Small intestine (tissue), 7 donors: Measurements from ENCODE around the gene P2RY2. TPM values are rescaled to one million over a fixed set of nuclear protein-coding genes. Genes with fewer than 3 reads are reported as not detected.
"Not testable (repeated sequence)": the region's sequence is repeated elsewhere in the genome, so short reads cannot be mapped to it uniquely, and the experiment has no call there.

Source experiments
- DNase-seq, 2 donors: peaks; one replicate each; pipeline versions ENCODE4 v3.0.0 to v3.0.0-alpha.2; 2013
- FAIRE-seq: peaks from 2 replicates; lab custom pipeline; 2012; peaks lifted over from hg19 to GRCh38; lab: Jason Lieb, UNC
- H3K27ac ChIP-seq, 3 donors: one replicate each; pipeline ENCODE4 v1.5.1; 2013; ENCODE audit warnings: low read length in 2 of 3, mild to moderate bottlenecking in 2 of 3, control low read depth in 1 of 3, inconsistent platforms in 1 of 3, low read depth in 1 of 3, moderate library complexity in 1 of 3
- H3K27me3 ChIP-seq, 3 donors: one replicate each; pipeline ENCODE4 v1.6.1; 2013; ENCODE audit warnings: low read length in 3 of 3, inconsistent platforms in 1 of 3; ENCODE audit not compliant: control insufficient read depth in 3 of 3, insufficient read depth in 3 of 3
- H3K36me3 ChIP-seq, 3 donors: one replicate each; pipeline ENCODE4 v1.6.1; 2013; ENCODE audit warnings: low read length in 3 of 3, inconsistent platforms in 1 of 3, low read depth in 1 of 3, mild to moderate bottlenecking in 1 of 3, moderate library complexity in 1 of 3; ENCODE audit not compliant: control insufficient read depth in 3 of 3, insufficient read depth in 2 of 3
- H3K4me1 ChIP-seq, 3 donors: one replicate each; pipeline ENCODE4 v1.6.1; 2013; ENCODE audit warnings: low read length in 2 of 3, inconsistent platforms in 1 of 3, low read depth in 1 of 3, mild to moderate bottlenecking in 1 of 3, moderate library complexity in 1 of 3; ENCODE audit not compliant: control insufficient read depth in 3 of 3, insufficient read depth in 2 of 3
- H3K4me3 ChIP-seq, 3 donors: one replicate each; pipeline ENCODE4 v1.5.1; 2013; ENCODE audit warnings: low read length in 3 of 3, control low read depth in 1 of 3, inconsistent platforms in 1 of 3, low read depth in 1 of 3, mild to moderate bottlenecking in 1 of 3, moderate library complexity in 1 of 3
- H3K9me3 ChIP-seq, 2 donors: one replicate each; pipeline ENCODE4 v1.6.1; 2013; ENCODE audit warnings: low read depth in 1 of 2, low read length in 1 of 2; ENCODE audit not compliant: control insufficient read depth in 2 of 2, insufficient read depth in 1 of 2
- WGBS, 3 donors: extraction: QIAGEN DNeasy Blood & Tissue Kit; methylation state at CpG; one replicate each; pipeline ENCODE4 v1.1.7; 2013; 5-methylcytosine and 5-hydroxymethylcytosine counted together
- polyA plus RNA-seq, 4 donors: library from polyadenylated mRNA; stranded (reverse) in 3 of 4; unstranded in 1 of 4; fragments of 200-250 nt in 3 of 4; fragments of 120-200 nt in 1 of 4; gene quantifications; one replicate each; pipeline versions ENCODE4 v1.2.1 to v1.2.3, GENCODE V29; 2013
- donor health status: healthy with polysubstance abuse.
- donor health status: control.
- donor health status: control.
- donor health status: Bipolar disorder and iron deficiency.
- donor health status: healthy.

P2RY2 gene
- polyA plus RNA-seq, 4 donors, result 4.1 to 7.4 (median 5.6) TPM

GRCh38 chr11:73229321-73229895 is 11.3 kb downstream of the P2RY2 start:
- Histone ChIP-seq H3K4me3 (no peak overlapping the region), H3K4me1 (peaks cover 0 to 5% (median 0%) of the 10 kb centered on the region in 3 donors), H3K27me3 (no peaks in the 10 kb centered on the region), H3K36me3 (peaks cover 0 to 20% (median 4%) of the 10 kb centered on the region in 3 donors), H3K27ac (no peak overlapping the region), H3K9me3 (no peaks in the 10 kb centered on the region)
- WGBS, 3 donors, result 66 to 91% (median 84%) methylated on average over 11 of the region's 11 CpGs
- DNase-seq (no peak), FAIRE-seq (no peak)

DNA sequence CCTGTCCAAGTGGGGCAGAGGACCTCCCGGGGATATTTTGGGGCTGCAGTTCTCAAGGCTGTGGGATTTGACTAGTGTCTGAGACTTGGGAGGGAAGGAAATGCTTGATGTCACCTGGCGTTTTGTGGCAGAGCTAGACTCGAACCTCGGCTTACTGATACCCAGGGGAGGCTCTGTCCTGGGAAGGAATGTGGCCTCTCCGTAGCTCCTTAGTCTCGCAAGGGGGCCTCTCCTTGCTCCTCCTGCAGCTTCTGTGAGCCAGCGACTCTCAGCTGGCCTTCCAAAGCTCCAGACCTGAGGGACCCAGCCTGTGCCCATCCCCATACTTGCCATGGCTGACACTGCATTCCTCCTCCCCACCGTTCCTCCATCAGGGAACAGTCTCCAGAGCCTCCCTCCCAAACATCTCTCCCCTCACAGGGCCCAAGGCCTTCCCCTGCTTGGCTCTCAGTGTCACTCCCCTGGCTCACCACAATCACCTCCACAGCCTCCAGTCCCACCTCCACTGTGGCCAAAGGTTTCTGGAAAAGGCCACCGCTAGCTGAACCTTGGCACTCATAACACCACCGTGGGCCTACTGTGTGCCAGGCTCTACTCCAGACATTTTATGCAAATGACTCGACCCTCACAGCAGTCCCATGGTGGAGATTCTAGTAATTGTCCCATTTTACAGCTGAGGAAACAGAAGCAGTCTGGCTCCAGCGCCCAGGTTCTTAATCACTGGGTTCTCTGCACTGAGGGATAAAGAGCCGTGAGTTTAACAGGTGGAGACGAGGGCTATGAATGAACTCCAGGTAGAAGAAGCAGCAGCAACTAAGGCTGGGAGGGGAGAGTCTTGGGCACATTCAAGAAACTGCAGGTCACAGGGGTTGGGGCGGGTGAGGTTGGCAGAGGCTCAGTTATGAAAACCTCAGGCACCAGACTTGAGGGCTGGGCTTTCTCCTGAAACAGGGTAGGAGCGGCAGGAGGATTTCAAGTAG is 12.1 kb downstream of the P2RY2 start:
- Histone ChIP-seq H3K9me3 (no peaks in the 10 kb centered on the region), H3K27me3 (no peaks in the 10 kb centered on the region), H3K27ac (no peak overlapping the region), H3K36me3 (peaks cover 0 to 28% (median 4%) of the 10 kb centered on the region in 3 donors), H3K4me1 (peaks cover 0 to 5% (median 0%) of the 10 kb centered on the region in 3 donors), H3K4me3 (no peak overlapping the region)
- no peak for FAIRE-seq
- WGBS, 3 donors, result 78 to 81% (median 80%) methylated on average over 14 to 16 of the region's 16 CpGs
- DNase-seq, result no peak

DNA sequence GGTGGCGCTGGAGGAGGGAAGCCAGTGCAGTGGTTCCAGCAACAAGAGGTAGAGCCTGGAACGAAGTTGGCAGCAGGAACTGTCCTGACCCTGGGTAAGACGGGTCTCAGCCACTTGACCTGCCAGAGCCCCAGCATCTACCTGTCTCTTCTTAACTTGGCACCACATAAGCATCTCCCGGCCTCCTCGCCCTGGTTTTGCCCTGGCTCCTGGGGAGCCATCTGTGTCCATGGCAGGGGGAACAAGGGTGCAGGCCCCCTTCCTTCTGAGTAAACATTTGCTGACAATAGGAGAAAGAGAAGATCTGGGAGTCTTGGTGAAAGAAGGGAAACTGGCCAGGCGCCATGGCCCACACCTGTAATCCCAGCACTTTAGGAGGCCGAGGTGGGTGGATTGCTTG is 12.8 kb downstream of the P2RY2 start:
- H3K36me3 ChIP-seq, result peaks cover 0 to 34% (median 4%) of the 10 kb centered on the region in 3 donors
- no peaks in the 10 kb centered on the region for H3K27me3 ChIP-seq
- FAIRE-seq (no peak), DNase-seq (no peak)
- H3K4me3 ChIP-seq, result no peak overlapping the region
- H3K9me3 ChIP-seq, result no peaks in the 10 kb centered on the region
- no peak overlapping the region for H3K27ac ChIP-seq
- WGBS, 3 donors, result 89 to 96% (median 95%) methylated on average over 7 of the region's 7 CpGs
- peaks cover 0 to 5% (median 0%) of the 10 kb centered on the region in 3 donors for H3K4me1 ChIP-seq

- H3K4me1 ChIP-seq, FAIRE-seq, H3K27ac ChIP-seq, DNase-seq, H3K4me3 ChIP-seq, H3K27me3 ChIP-seq, H3K9me3 ChIP-seq: not testable (repeated sequence)
- 92 to 99% (median 96%) methylated on average over 7 of the region's 7 CpGs for WGBS, 3 donors
- peaks cover 0 to 40% (median 4%) of the 10 kb centered on the region in 3 donors for H3K36me3 ChIP-seq
These were observed 14.4 kb downstream of the P2RY2 start for GRCh38 chr11:73232487-73232886.

GRCh38 chr11:73233211-73233610 is 15.1 kb downstream of the P2RY2 start:
- Histone ChIP-seq H3K27me3 (no peaks in the 10 kb centered on the region), H3K36me3 (peaks cover 0 to 47% (median 4%) of the 10 kb centered on the region in 3 donors), H3K27ac (no peak overlapping the region), H3K9me3 (no peaks in the 10 kb centered on the region), H3K4me3 (no peak overlapping the region), H3K4me1 (no peaks in the 10 kb centered on the region)
- DNase-seq (no peak), FAIRE-seq (no peak)

GRCh38 chr11:73233692-73234470 is 15.8 kb downstream of the P2RY2 start:
- H3K27me3 ChIP-seq, result no peaks in the 10 kb centered on the region
- H3K27ac ChIP-seq, result no peak overlapping the region
- H3K36me3 ChIP-seq, result peaks cover 0 to 47% (median 4%) of the 10 kb centered on the region in 3 donors
- no peak overlapping the region for H3K4me3 ChIP-seq
- 88 to 91% (median 90%) methylated on average over 23 of the region's 23 CpGs for WGBS, 3 donors
- H3K4me1 ChIP-seq, result no peaks in the 10 kb centered on the region
- no peaks in the 10 kb centered on the region for H3K9me3 ChIP-seq
- FAIRE-seq (no peak), DNase-seq (no peak)

DNA sequence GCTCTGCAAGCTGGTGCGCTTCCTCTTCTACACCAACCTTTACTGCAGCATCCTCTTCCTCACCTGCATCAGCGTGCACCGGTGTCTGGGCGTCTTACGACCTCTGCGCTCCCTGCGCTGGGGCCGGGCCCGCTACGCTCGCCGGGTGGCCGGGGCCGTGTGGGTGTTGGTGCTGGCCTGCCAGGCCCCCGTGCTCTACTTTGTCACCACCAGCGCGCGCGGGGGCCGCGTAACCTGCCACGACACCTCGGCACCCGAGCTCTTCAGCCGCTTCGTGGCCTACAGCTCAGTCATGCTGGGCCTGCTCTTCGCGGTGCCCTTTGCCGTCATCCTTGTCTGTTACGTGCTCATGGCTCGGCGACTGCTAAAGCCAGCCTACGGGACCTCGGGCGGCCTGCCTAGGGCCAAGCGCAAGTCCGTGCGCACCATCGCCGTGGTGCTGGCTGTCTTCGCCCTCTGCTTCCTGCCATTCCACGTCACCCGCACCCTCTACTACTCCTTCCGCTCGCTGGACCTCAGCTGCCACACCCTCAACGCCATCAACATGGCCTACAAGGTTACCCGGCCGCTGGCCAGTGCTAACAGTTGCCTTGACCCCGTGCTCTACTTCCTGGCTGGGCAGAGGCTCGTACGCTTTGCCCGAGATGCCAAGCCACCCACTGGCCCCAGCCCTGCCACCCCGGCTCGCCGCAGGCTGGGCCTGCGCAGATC is 16.5 kb downstream of the P2RY2 start:
- H3K9me3 ChIP-seq, result no peaks in the 10 kb centered on the region
- 93 to 96% (median 96%) methylated on average over 56 of the region's 56 CpGs for WGBS, 3 donors
- peaks cover 0 to 46% (median 2%) of the 10 kb centered on the region in 3 donors for H3K36me3 ChIP-seq
- no peak overlapping the region for H3K4me3 ChIP-seq
- no peaks in the 10 kb centered on the region for H3K27me3 ChIP-seq
- no peak overlapping the region for H3K27ac ChIP-seq
- no peaks in the 10 kb centered on the region for H3K4me1 ChIP-seq
- FAIRE-seq, result no peak
- DNase-seq, result no peak
